H1 (cell line): ENCODE measurements around the gene PARD3. TPM values are rescaled to one million over a fixed set of nuclear protein-coding genes. Genes with fewer than 3 reads are reported as not detected.

Experiments used
- CBX5 ChIP-seq: fragments of 300-800, 300-1000 bp; sonication (generic); IDR thresholded peaks from 2 replicates; pipeline ENCODE4 v1.7.1; 2016; ENCODE audit warnings: antibody characterized with exemption, low read length, low read depth
- polyA plus RNA-seq, 7 experiments: library from polyadenylated mRNA; depleted of rRNA in 3 of 7; stranded (reverse) in 5 of 7; unstranded in 2 of 7; fragments of >200 nt in 5 of 7; fragments of 200-250 nt in 2 of 7; gene quantifications; 1 replicate in 5 of 7; 2 replicates in 1 of 7; 4 replicates in 1 of 7; pipeline versions ENCODE4 v1.2.1 to v1.2.3, GENCODE V29; 2011 to 2013; ENCODE audit warnings: missing spikeins in 2 of 7, mixed read lengths in 2 of 7
- total RNA-seq: library from RNA; stranded (reverse); fragmentation: NEBNext Ultra II Directional; extraction: Animal tissue kit (Norgen Biotek cat#: 25700); gene quantifications from 2 replicates; pipeline ENCODE4 v1.2.1, GENCODE V29; 2021

PARD3 gene
- total and polyA plus RNA-seq, 2 of the 8 experiments (the other 6 are each of a cell fraction or from before 2014, with no cell fraction given), result 19.7 to 49.1 TPM

- no peak for TF ChIP-seq CBX5
Observed at GRCh38 chr10:34834274-34834673, 19.2 kb upstream of the PARD3 start (continued).
